ENCODE measurements around the gene ITGB8. TPM values are rescaled to one million over a fixed set of nuclear protein-coding genes. Genes with fewer than 3 reads are reported as not detected.

The ITGB8 gene
- total and polyA plus RNA-seq, 12 donors, result 0.46 to 10.7 (median 2.5) TPM

GRCh38 chr7:20412032-20412431 is 81.3 kb downstream of the ITGB8 start:
- H3K27ac ChIP-seq, result no peak overlapping the region
- no peaks in the 10 kb centered on the region for H3K36me3 ChIP-seq
- no peak for ATAC-seq
- intact Hi-C loops (cut with DNase I), result no loop called here
- H3K27me3 ChIP-seq, result no peaks in the 10 kb centered on the region
- TF ChIP-seq, protein P1, sequence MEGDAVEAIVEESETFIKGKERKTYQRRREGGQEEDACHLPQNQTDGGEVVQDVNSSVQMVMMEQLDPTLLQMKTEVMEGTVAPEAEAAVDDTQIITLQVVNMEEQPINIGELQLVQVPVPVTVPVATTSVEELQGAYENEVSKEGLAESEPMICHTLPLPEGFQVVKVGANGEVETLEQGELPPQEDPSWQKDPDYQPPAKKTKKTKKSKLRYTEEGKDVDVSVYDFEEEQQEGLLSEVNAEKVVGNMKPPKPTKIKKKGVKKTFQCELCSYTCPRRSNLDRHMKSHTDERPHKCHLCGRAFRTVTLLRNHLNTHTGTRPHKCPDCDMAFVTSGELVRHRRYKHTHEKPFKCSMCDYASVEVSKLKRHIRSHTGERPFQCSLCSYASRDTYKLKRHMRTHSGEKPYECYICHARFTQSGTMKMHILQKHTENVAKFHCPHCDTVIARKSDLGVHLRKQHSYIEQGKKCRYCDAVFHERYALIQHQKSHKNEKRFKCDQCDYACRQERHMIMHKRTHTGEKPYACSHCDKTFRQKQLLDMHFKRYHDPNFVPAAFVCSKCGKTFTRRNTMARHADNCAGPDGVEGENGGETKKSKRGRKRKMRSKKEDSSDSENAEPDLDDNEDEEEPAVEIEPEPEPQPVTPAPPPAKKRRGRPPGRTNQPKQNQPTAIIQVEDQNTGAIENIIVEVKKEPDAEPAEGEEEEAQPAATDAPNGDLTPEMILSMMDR (IDR thresholded peaks at IDR 0.05), result no peak
- no peak for DNase-seq
- WGBS, 2 donors, result 73 to 85% methylated on average over 1 of the region's 1 CpG
- H3K9me3 ChIP-seq, result no peaks in the 10 kb centered on the region
- no peak overlapping the region for H3K4me3 ChIP-seq
- H3K4me1 ChIP-seq, result peaks cover 0 to 28% (median 10%) of the 10 kb centered on the region in 9 donors

- TF ChIP-seq, protein P1 (IDR thresholded peaks at IDR 0.05), result no peak
- intact Hi-C loops (cut with DNase I), result no loop called here
These were observed 86.6 kb downstream of the ITGB8 start for GRCh38 chr7:20417260-20417659.

DNA sequence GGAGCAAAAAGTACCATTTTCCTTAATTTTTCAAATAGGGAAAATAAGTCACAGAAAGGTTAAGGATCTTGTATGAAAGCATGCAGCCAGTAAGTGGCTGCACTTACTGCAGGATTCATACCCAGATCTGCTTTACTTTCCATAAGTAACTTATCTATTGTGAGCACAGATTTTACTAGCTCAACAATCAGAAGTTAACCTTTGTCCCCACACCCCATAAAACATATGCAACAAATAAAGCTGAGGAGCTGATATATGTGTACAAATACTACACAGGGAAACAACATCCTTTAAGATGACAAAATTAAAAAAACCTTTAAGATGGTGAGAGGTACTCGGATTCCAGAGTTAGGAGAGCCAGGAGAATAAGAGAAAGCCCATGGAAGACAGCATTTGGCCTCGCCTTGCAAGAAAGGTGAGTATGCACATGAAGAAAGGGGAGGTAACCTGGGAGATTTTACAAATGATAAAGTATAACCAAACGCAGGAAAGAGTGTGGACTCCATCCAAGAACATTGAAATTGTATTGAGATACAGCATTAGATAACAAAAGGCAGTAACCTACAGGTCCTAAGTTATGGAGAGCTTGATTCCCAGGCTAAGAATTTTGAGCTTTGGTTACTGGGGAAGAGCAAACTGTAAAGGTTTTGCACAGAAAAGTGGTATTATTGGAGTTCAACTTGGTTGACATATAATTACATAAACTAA is 87.1 kb downstream of the ITGB8 start:
- TF ChIP-seq, protein P1 (IDR thresholded peaks at IDR 0.05), result no peak
- H3K27ac ChIP-seq, result no peak overlapping the region
- no peaks in the 10 kb centered on the region for H3K36me3 ChIP-seq
- no peaks in the 10 kb centered on the region for H3K9me3 ChIP-seq
- no peak for DNase-seq
- H3K4me3 ChIP-seq, result no peak overlapping the region
- intact Hi-C loops (cut with DNase I), result no loop called here
- no peak for ATAC-seq
- 74 to 75% methylated on average over 3 of the region's 3 CpGs for WGBS, 2 donors
- H3K4me1 ChIP-seq, result peaks cover 0 to 5% (median 0%) of the 10 kb centered on the region in 9 donors
- no peaks in the 10 kb centered on the region for H3K27me3 ChIP-seq

More at GRCh38 chr7:20417260-20417659, 86.6 kb downstream of the ITGB8 start:
- no peaks in the 10 kb centered on the region for H3K27me3 ChIP-seq
- no peak overlapping the region for H3K4me3 ChIP-seq
- WGBS, 2 donors, result 87 to 92% methylated on average over 1 of the region's 1 CpG
- H3K27ac ChIP-seq, result no peak overlapping the region
- H3K36me3 ChIP-seq, result no peaks in the 10 kb centered on the region
- ATAC-seq (peak in 3 of 8 donors; percentile 51 to 63 (median 58)), DNase-seq (no peak)
- H3K4me1 ChIP-seq, result peaks cover 0 to 5% (median 0%) of the 10 kb centered on the region in 9 donors
- H3K9me3 ChIP-seq, result no peaks in the 10 kb centered on the region

GRCh38 chr7:20424500-20424899 is 93.8 kb downstream of the ITGB8 start:
- Histone ChIP-seq H3K27me3 (no peaks in the 10 kb centered on the region), H3K4me1 (no peaks in the 10 kb centered on the region), H3K9me3 (peaks cover 0 to 10% (median 0%) of the 10 kb centered on the region in 11 donors), H3K4me3 (no peak overlapping the region), H3K27ac (no peak overlapping the region), H3K36me3 (no peaks in the 10 kb centered on the region)
- DNase-seq (no peak), ATAC-seq (no peak)
- WGBS, 2 donors, result 68 to 71% methylated on average over 6 of the region's 6 CpGs
- intact Hi-C loops (cut with DNase I), result no loop called here
- TF ChIP-seq, protein P1 (IDR thresholded peaks at IDR 0.05), result no peak
